ENCODE data around the gene HAVCR1.

GRCh38 chr5:157085930-157086329, 27.0 kb upstream of the HAVCR1 start:
- no peak for TF ChIP-seq CHD4 (IDR thresholded peaks at IDR 0.05; ENCODE audit: borderline replicate concordance)
- TF ChIP-seq, protein P1, sequence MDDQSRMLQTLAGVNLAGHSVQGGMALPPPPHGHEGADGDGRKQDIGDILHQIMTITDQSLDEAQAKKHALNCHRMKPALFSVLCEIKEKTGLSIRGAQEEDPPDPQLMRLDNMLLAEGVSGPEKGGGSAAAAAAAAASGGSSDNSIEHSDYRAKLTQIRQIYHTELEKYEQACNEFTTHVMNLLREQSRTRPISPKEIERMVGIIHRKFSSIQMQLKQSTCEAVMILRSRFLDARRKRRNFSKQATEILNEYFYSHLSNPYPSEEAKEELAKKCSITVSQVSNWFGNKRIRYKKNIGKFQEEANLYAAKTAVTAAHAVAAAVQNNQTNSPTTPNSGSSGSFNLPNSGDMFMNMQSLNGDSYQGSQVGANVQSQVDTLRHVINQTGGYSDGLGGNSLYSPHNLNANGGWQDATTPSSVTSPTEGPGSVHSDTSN (IDR thresholded peaks at IDR 0.05): no peak
